ENCODE data around the gene MFGE8.
"Not testable (repeated sequence)": the region's sequence is repeated elsewhere in the genome, so short reads cannot be mapped to it uniquely, and the experiment has no call there.

Gene MFGE8

GRCh38 chr15:88950600-88951160, 37.5 kb upstream of the MFGE8 start:
- ChIA-PET CTCF (no interaction called here), POLR2A (no interaction called here)
- TF ChIP-seq SUZ12 (IDR thresholded peaks at IDR 0.05) (no peak), ZNF384 (IDR thresholded peaks at IDR 0.05) (no peak), BHLHE40 (IDR thresholded peaks at IDR 0.05; ENCODE audit: borderline replicate concordance) (no peak), NFRKB (IDR thresholded peaks at IDR 0.05) (no peak), PKNOX1 (IDR thresholded peaks at IDR 0.05) (no peak), SP1 (IDR thresholded peaks at IDR 0.05) (no peak), FOXM1 (IDR thresholded peaks at IDR 0.05; ENCODE audit: borderline replicate concordance) (no peak)
- DNase-seq (ENCODE audit: extremely low spot score): no peak

- TF ChIP-seq L3MBTL2 (conservative IDR thresholded peaks at IDR 0.05) (no peak), HDGF (IDR thresholded peaks at IDR 0.05; ENCODE audit: borderline replicate concordance) (no peak), TARDBP (IDR thresholded peaks at IDR 0.05) (no peak), NFRKB (IDR thresholded peaks at IDR 0.05) (no peak), FOXA1 (IDR thresholded peaks at IDR 0.05) (no peak)
- ChIA-PET POLR2A (no interaction called here), CTCF (interaction anchor here (0.5 to 0.6 kb wide), 2 partner anchors 10 to 44 kb away, joined by 3 to 4 read pairs; no protein-coding TSS in a partner anchor)
- DNase-seq (ENCODE audit: extremely low spot score): no peak
These were observed 36.7 kb upstream of the MFGE8 start for GRCh38 chr15:88949734-88950400.

GRCh38 chr15:88940110-88940675, 27.0 kb upstream of the MFGE8 start:
- ChIA-PET POLR2A (no interaction called here), CTCF (no interaction called here)
- TF ChIP-seq PKNOX1 (IDR thresholded peaks at IDR 0.05): no peak
- TF ChIP-seq FOXA1 (IDR thresholded peaks at IDR 0.05): no peak
- TF ChIP-seq L3MBTL2 (conservative IDR thresholded peaks at IDR 0.05): no peak
- TF ChIP-seq ARNT (IDR thresholded peaks at IDR 0.05): no peak
- no peak for TF ChIP-seq NFRKB (IDR thresholded peaks at IDR 0.05)
- TF ChIP-seq CTBP1 (IDR thresholded peaks at IDR 0.05; ENCODE audit: borderline replicate concordance): no peak
- TF ChIP-seq TARDBP (IDR thresholded peaks at IDR 0.05): no peak
- TF ChIP-seq ELF4 (IDR thresholded peaks at IDR 0.05): no peak
- no peak for TF ChIP-seq BHLHE40 (IDR thresholded peaks at IDR 0.05; ENCODE audit: borderline replicate concordance)
- DNase-seq (ENCODE audit: extremely low spot score): no peak

- no peak for TF ChIP-seq FOXM1 (IDR thresholded peaks at IDR 0.05; ENCODE audit: borderline replicate concordance)
- CTCF ChIA-PET: interaction anchor here (0.5 to 0.7 kb wide), 2 partner anchors 34 to 65 kb away, joined by 3 read pairs; no protein-coding TSS in a partner anchor
- DNase-seq (ENCODE audit: extremely low spot score): no peak
- POLR2A ChIA-PET: no interaction called here
These were observed 26.3 kb upstream of the MFGE8 start for GRCh38 chr15:88939486-88939806.

GRCh38 chr15:88938802-88939485, 25.8 kb upstream of the MFGE8 start:
- TF ChIP-seq PKNOX1 (IDR thresholded peaks at IDR 0.05) (no peak), HDGF (IDR thresholded peaks at IDR 0.05; ENCODE audit: borderline replicate concordance) (no peak), TARDBP (IDR thresholded peaks at IDR 0.05) (no peak), LEF1 (IDR thresholded peaks at IDR 0.05; ENCODE audit: borderline replicate concordance) (no peak)
- POLR2A ChIA-PET: no interaction called here

GRCh38 chr15:88934449-88934848, 21.3 kb upstream of the MFGE8 start:
- CTCF ChIA-PET; DNase-seq (ENCODE audit: extremely low spot score); POLR2A ChIA-PET: not testable (repeated sequence)

More at GRCh38 chr15:88938802-88939485, 25.8 kb upstream of the MFGE8 start:
- no peak for DNase-seq (ENCODE audit: extremely low spot score)
- CTCF ChIA-PET: interaction anchor here (0.5 to 0.7 kb wide), 2 partner anchors 34 to 65 kb away, joined by 3 read pairs; no protein-coding TSS in a partner anchor

GRCh38 chr15:88932875-88933330, 19.7 kb upstream of the MFGE8 start:
- POLR2A ChIA-PET: no interaction called here
- no peak for TF ChIP-seq SP1 (IDR thresholded peaks at IDR 0.05)
- TF ChIP-seq LEF1 (IDR thresholded peaks at IDR 0.05; ENCODE audit: borderline replicate concordance): no peak
- no peak for TF ChIP-seq L3MBTL2 (conservative IDR thresholded peaks at IDR 0.05)
- no peak for DNase-seq (ENCODE audit: extremely low spot score)
- CTCF ChIA-PET: no interaction called here
